HCT116 (cell line): ENCODE measurements around the gene FRMD4A. TPM values are rescaled to one million over a fixed set of nuclear protein-coding genes. Genes with fewer than 3 reads are reported as not detected.

ENCODE experiments used
- ATAC-seq: fragments of 200-7000 bp; cut with Tn5 transposase; 2 replicates; pipeline ENCODE4 v1.9.1; 2020; ENCODE audit warnings: mild to moderate bottlenecking, moderate library complexity
- BruUV-seq: library from RNA; stranded (reverse); fragments of 400-500 nt; replicated peaks from 2 replicates; lab custom pipeline; 2021; lab: Mats Ljungman, UMichigan
- CTCF ChIA-PET: fragments of 300-600 bp; sonication (Branson Sonifier 250); formaldehyde crosslinking; loops from one replicate; lab custom pipeline; 2021; ENCODE audit warnings: antibody characterized with exemption; lab: Charles Lee
- POLR2A ChIA-PET: fragments of 300-600, 350-600 bp; sonication (Branson Sonifier 250); formaldehyde crosslinking; loops from one replicate; lab custom pipeline; 2021; ENCODE audit warnings: antibody characterized with exemption; lab: Charles Lee
- RAD21 ChIA-PET, 2 experiments: fragments of 300-600 bp; sonication (Branson Sonifier 250); formaldehyde crosslinking; loops; one replicate each; lab custom pipeline; 2023; ENCODE audit warnings: low total read pairs in 2 of 2; ENCODE audit not compliant: uncharacterized antibody in 2 of 2, unreplicated experiment in 2 of 2, low non-redundant PET in 1 of 2; lab: Charles Lee
- DNase-seq: peaks from one replicate; pipeline ENCODE4 v3.0.0-alpha.2; 2010; ENCODE audit warnings: low read depth, low spot score
- H2AFZ ChIP-seq: fragments of 200-600 bp; shearing (Covaris generic), sonication (generic); 2 replicates; pipeline ENCODE4 v1.6.1; 2017; ENCODE audit warnings: low read depth, mixed run types, mixed read lengths, antibody characterized with exemption, low read length; ENCODE audit not compliant: poor library complexity, severe bottlenecking
- H3K27ac ChIP-seq: 2 replicates; pipeline ENCODE4 v1.5.1; 2012; ENCODE audit warnings: low read depth, low read length
- H3K27me3 ChIP-seq: fragments of 200-600 bp; sonication (generic); 2 replicates; pipeline ENCODE4 v1.6.1; 2016; ENCODE audit warnings: mixed run types, low read length, mixed read lengths; ENCODE audit not compliant: insufficient read depth
- H3K36me3 ChIP-seq, 2 experiments: fragments of 200-500 bp in 1 of 2; fragments of 200-600 bp in 1 of 2; sonication (Bioruptor generic) in 1 of 2; sonication (generic) in 1 of 2; 2 replicates each; pipeline versions ENCODE4 v1.5.1 to v1.6.1; 2014 to 2016; ENCODE audit warnings: low read length in 2 of 2, inconsistent platforms in 1 of 2, mixed read lengths in 1 of 2, mixed run types in 1 of 2; ENCODE audit not compliant: insufficient read depth in 2 of 2, control insufficient read depth in 1 of 2
- H3K4me1 ChIP-seq, 2 experiments: fragments of 200-600 bp in 1 of 2; sonication (generic) in 1 of 2; 2 replicates each; pipeline versions ENCODE4 v1.5.1 to v1.6.1; 2012 to 2017; ENCODE audit warnings: low read length in 2 of 2, inconsistent platforms in 1 of 2, mild to moderate bottlenecking in 1 of 2, mixed read lengths in 1 of 2, mixed run types in 1 of 2, moderate library complexity in 1 of 2; ENCODE audit not compliant: insufficient read depth in 2 of 2, control insufficient read depth in 1 of 2
- H3K4me2 ChIP-seq: fragments of 200-600 bp; sonication (generic); 2 replicates; pipeline ENCODE4 v1.6.1; 2017; ENCODE audit warnings: mixed run types, low read length, mixed read lengths
- H3K4me3 ChIP-seq, 2 experiments: fragments of 200-600 bp in 1 of 2; sonication (generic) in 1 of 2; replicated peaks in 1 of 2; 2 replicates each; pipeline ENCODE4 v1.5.1; 2011 to 2016; ENCODE audit warnings: low read length in 2 of 2, control low read depth in 1 of 2, low read depth in 1 of 2, mild to moderate bottlenecking in 1 of 2, mixed read lengths in 1 of 2, mixed run types in 1 of 2
- H3K79me2 ChIP-seq: fragments of 200-600 bp; sonication (generic); 2 replicates; pipeline ENCODE4 v1.6.1; 2017; ENCODE audit warnings: mild to moderate bottlenecking, mixed run types, low read length, moderate library complexity, mixed read lengths; ENCODE audit not compliant: insufficient read depth
- H3K9ac ChIP-seq: fragments of 200-600 bp; sonication (generic); 2 replicates; pipeline ENCODE4 v1.6.1; 2016; ENCODE audit warnings: low read length, mixed read lengths
- H3K9me2 ChIP-seq: fragments of 200-600 bp; sonication (generic), shearing (Covaris generic); 2 replicates; pipeline ENCODE4 v1.6.1; 2017; ENCODE audit warnings: mixed run types, mild to moderate bottlenecking, moderate library complexity; ENCODE audit not compliant: insufficient read depth
- H3K9me3 ChIP-seq, 2 experiments: fragments of 200-500 bp in 1 of 2; fragments of 200-600 bp in 1 of 2; sonication (Bioruptor generic) in 1 of 2; sonication (generic) in 1 of 2; 2 replicates each; pipeline ENCODE4 v1.6.1; 2014 to 2017; ENCODE audit warnings: low read length in 2 of 2, mixed read lengths in 2 of 2, inconsistent platforms in 1 of 2, low read depth in 1 of 2, mild to moderate bottlenecking in 1 of 2, mixed run types in 1 of 2, moderate library complexity in 1 of 2; ENCODE audit not compliant: control insufficient read depth in 1 of 2, insufficient read depth in 1 of 2
- H4K20me1 ChIP-seq: fragments of 200-600 bp; sonication (generic), shearing (Covaris generic); 2 replicates; pipeline ENCODE4 v1.6.1; 2017; ENCODE audit warnings: mixed run types, mild to moderate bottlenecking, moderate library complexity; ENCODE audit not compliant: insufficient read depth
- CBX3 ChIP-seq: IDR thresholded peaks from 2 replicates; pipeline ENCODE4 v1.6.1; 2012; ENCODE audit warnings: low read depth
- EGR1 ChIP-seq: IDR thresholded peaks from 2 replicates; pipeline ENCODE4 v1.6.1; 2012; ENCODE audit warnings: low read depth
- EZH2phosphoT487 ChIP-seq: fragments of 200-600 bp; IDR thresholded peaks from 2 replicates; pipeline ENCODE4 v1.6.1; 2018; ENCODE audit warnings: antibody characterized with exemption, borderline replicate concordance
- FOSL1 ChIP-seq: IDR thresholded peaks from 2 replicates; pipeline ENCODE4 v1.6.1; 2012; ENCODE audit warnings: low read depth
- POLR2AphosphoS5 ChIP-seq: IDR thresholded peaks from 2 replicates; pipeline ENCODE4 v1.6.1; 2011; ENCODE audit warnings: mild to moderate bottlenecking, low read depth, low read length, moderate library complexity
- RAD21 ChIP-seq: IDR thresholded peaks from 2 replicates; pipeline ENCODE4 v1.6.1; 2012; ENCODE audit warnings: low read depth, mild to moderate bottlenecking
- REST ChIP-seq: IDR thresholded peaks from 2 replicates; pipeline ENCODE4 v1.6.1; 2012; ENCODE audit warnings: low read depth
- SIN3A ChIP-seq: IDR thresholded peaks from 2 replicates; pipeline ENCODE4 v1.6.1; 2012; ENCODE audit warnings: low read depth
- ZFX ChIP-seq: fragments of 450-650 bp; IDR thresholded peaks from 2 replicates; pipeline ENCODE4 v1.6.1; 2017
- intact Hi-C: fragments of 100-400 bp; cut with micrococcal nuclease; formaldehyde crosslinking; loops from 2 replicates; pipeline ENCODE4 v1.10.0; 2022
- total RNA-seq: library from RNA; stranded (reverse); gene quantifications from one replicate; pipeline ENCODE4 v1.2.1, GENCODE V29; 2021; ENCODE audit not compliant: unreplicated experiment
- TF ChIP-seq, protein P1 (sequence below): IDR thresholded peaks from 2 replicates; pipeline ENCODE4 v1.6.1; 2011; ENCODE audit warnings: mild to moderate bottlenecking, low read length, moderate library complexity; ENCODE audit not compliant: insufficient replicate concordance; ENCODE audit errors: extremely low read depth

FRMD4A gene
- total RNA-seq, 1 experiment from 2014 or later = 0.20 TPM

- no peak for TF ChIP-seq EZH2phosphoT487
- no peak for TF ChIP-seq EGR1
- TF ChIP-seq FOSL1 = no peak
- TF ChIP-seq POLR2AphosphoS5 = no peak
- TF ChIP-seq, protein P1, sequence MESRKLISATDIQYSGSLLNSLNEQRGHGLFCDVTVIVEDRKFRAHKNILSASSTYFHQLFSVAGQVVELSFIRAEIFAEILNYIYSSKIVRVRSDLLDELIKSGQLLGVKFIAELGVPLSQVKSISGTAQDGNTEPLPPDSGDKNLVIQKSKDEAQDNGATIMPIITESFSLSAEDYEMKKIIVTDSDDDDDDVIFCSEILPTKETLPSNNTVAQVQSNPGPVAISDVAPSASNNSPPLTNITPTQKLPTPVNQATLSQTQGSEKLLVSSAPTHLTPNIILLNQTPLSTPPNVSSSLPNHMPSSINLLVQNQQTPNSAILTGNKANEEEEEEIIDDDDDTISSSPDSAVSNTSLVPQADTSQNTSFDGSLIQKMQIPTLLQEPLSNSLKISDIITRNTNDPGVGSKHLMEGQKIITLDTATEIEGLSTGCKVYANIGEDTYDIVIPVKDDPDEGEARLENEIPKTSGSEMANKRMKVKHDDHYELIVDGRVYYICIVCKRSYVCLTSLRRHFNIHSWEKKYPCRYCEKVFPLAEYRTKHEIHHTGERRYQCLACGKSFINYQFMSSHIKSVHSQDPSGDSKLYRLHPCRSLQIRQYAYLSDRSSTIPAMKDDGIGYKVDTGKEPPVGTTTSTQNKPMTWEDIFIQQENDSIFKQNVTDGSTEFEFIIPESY = no peak
- no peak for TF ChIP-seq CBX3
- TF ChIP-seq ZFX = no peak
- no peak for TF ChIP-seq SIN3A
Observed at GRCh38 chr10:14328881-14329672, 1.6 kb downstream of the FRMD4A start (continued).

- ChIA-PET CTCF (interaction anchor here (0.8 kb wide), 1 partner anchor 25 kb away, joined by 3 read pairs; no protein-coding TSS in a partner anchor), POLR2A (no interaction called here), RAD21 (no interaction called here)
- H3K9me3 ChIP-seq = no peaks in the 10 kb centered on the region
- no peak overlapping the region for H2AFZ ChIP-seq
- no peaks in the 10 kb centered on the region for H3K79me2 ChIP-seq
- H3K4me1 ChIP-seq = no peaks in the 10 kb centered on the region
- BruUV-seq = no TSS peak
- H3K9me2 ChIP-seq = no peaks in the 10 kb centered on the region
- DNase-seq (no peak), ATAC-seq (no peak)
- intact Hi-C loops = no loop called here
- H3K9ac ChIP-seq = no peak overlapping the region
- no peaks in the 10 kb centered on the region for H4K20me1 ChIP-seq
- TF ChIP-seq CBX3 (no peak), REST (no peak), RAD21 (no peak)
- TF ChIP-seq, all 23 proteins: peak for 0
- Histone ChIP-seq H3K4me3 (no peak overlapping the region), H3K27ac (no peak overlapping the region), H3K27me3 (peaks cover 59% of the 10 kb centered on the region), H3K4me2 (no peak overlapping the region), H3K36me3 (no peaks in the 10 kb centered on the region)
Observed at GRCh38 chr10:14327527-14327926, 3.2 kb downstream of the FRMD4A start.
